Measurements from ENCODE around the gene CFAP77. TPM values are rescaled to one million over a fixed set of nuclear protein-coding genes. Genes with fewer than 3 reads are reported as not detected.

CFAP77 gene
- total RNA-seq, 2 experiments from 2014 or later: not detected

DNA sequence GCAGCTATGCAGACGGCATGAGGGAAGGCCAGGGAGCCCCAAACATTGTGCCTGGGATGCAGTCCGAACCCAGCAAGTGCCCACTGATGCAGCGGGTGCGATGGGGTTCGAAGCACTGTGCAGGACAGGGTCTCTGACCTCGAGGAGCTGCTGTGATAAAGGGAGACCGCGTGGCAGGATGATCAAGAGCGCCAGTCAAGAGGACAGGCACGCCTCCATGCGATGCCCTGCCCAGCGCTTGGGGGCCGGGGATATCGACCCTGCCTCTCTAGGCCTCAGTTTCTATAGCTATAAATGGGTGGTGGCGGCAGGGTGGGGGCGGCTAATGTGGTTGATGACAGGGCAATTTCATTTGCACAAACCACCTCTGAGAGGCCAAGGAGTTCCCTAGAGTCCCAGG is 87.7 kb downstream of the CFAP77 start:
- Mint-ChIP-seq H3K4me3 (no peak overlapping the region), H3K9me3 (no peaks in the 10 kb centered on the region), H3K36me3 (ENCODE audit: low read depth) (no peaks in the 10 kb centered on the region), H3K4me1 (ENCODE audit: low read depth) (no peaks in the 10 kb centered on the region), H3K27me3 (peaks cover 34% of the 10 kb centered on the region), H3K27ac (no peak overlapping the region)
- TF ChIP-seq, protein P1, sequence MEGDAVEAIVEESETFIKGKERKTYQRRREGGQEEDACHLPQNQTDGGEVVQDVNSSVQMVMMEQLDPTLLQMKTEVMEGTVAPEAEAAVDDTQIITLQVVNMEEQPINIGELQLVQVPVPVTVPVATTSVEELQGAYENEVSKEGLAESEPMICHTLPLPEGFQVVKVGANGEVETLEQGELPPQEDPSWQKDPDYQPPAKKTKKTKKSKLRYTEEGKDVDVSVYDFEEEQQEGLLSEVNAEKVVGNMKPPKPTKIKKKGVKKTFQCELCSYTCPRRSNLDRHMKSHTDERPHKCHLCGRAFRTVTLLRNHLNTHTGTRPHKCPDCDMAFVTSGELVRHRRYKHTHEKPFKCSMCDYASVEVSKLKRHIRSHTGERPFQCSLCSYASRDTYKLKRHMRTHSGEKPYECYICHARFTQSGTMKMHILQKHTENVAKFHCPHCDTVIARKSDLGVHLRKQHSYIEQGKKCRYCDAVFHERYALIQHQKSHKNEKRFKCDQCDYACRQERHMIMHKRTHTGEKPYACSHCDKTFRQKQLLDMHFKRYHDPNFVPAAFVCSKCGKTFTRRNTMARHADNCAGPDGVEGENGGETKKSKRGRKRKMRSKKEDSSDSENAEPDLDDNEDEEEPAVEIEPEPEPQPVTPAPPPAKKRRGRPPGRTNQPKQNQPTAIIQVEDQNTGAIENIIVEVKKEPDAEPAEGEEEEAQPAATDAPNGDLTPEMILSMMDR (IDR thresholded peaks at IDR 0.05): no peak
- Histone ChIP-seq H3K27me3 (ENCODE audit: control insufficient read depth in 1 of 2, insufficient read depth in 2 of 2, low read length in 2 of 2) (peaks cover under 1 to 4% of the 10 kb centered on the region in 2 experiments), H3K4me3 (ENCODE audit: low read length) (no peak overlapping the region), H3K36me3 (ENCODE audit: insufficient read depth, low read length) (no peaks in the 10 kb centered on the region), H3K4me1 (ENCODE audit: insufficient read depth, low read length) (no peaks in the 10 kb centered on the region), H3K9me3 (ENCODE audit: control insufficient read depth in 1 of 2, insufficient read depth in 1 of 2, low read length in 2 of 2) (no peaks in the 10 kb centered on the region), H3K27ac (ENCODE audit: low read depth in 1 of 2, low read length in 2 of 2) (no peak overlapping the region)
- ChIA-PET POLR2A (no interaction called here), CTCF (no interaction called here)
- ATAC-seq (ENCODE audit: poor library complexity) (no peak), DNase-seq (no peak)
- intact Hi-C loops (cut with DNase I, micrococcal nuclease): no loop called here

- CTCF ChIA-PET: no interaction called here
- intact Hi-C loops (cut with DNase I, micrococcal nuclease): no loop called here
- Mint-ChIP-seq H3K27ac (no peak overlapping the region), H3K36me3 (ENCODE audit: low read depth) (no peaks in the 10 kb centered on the region), H3K27me3 (peaks cover 31% of the 10 kb centered on the region), H3K4me1 (ENCODE audit: low read depth) (no peaks in the 10 kb centered on the region), H3K9me3 (no peaks in the 10 kb centered on the region), H3K4me3 (no peak overlapping the region)
- POLR2A ChIA-PET: no interaction called here
- Histone ChIP-seq H3K27ac (ENCODE audit: low read depth in 1 of 2, low read length in 2 of 2) (no peak overlapping the region), H3K27me3 (ENCODE audit: control insufficient read depth in 1 of 2, insufficient read depth in 2 of 2, low read length in 2 of 2) (peaks cover 0 to 5% of the 10 kb centered on the region in 2 experiments), H3K4me3 (ENCODE audit: low read length) (no peak overlapping the region), H3K36me3 (ENCODE audit: insufficient read depth, low read length) (no peaks in the 10 kb centered on the region), H3K4me1 (ENCODE audit: insufficient read depth, low read length) (no peaks in the 10 kb centered on the region), H3K9me3 (ENCODE audit: control insufficient read depth in 1 of 2, insufficient read depth in 1 of 2, low read length in 2 of 2) (no peaks in the 10 kb centered on the region)
- ATAC-seq (ENCODE audit: poor library complexity) (no peak), DNase-seq (no peak)
- TF ChIP-seq, protein P1 (IDR thresholded peaks at IDR 0.05): no peak
Measured at GRCh38 chr9:132498531-132499210, 88.7 kb downstream of the CFAP77 start.

GRCh38 chr9:132499251-132499650 is 89.2 kb downstream of the CFAP77 start:
- H3K27ac Mint-ChIP-seq: no peak overlapping the region
- POLR2A ChIA-PET: no interaction called here
- no peaks in the 10 kb centered on the region for H3K9me3 Mint-ChIP-seq
- TF ChIP-seq, protein P1 (IDR thresholded peaks at IDR 0.05): no peak
- H3K27ac ChIP-seq (ENCODE audit: low read depth in 1 of 2, low read length in 2 of 2): no peak overlapping the region
- no peaks in the 10 kb centered on the region for H3K4me1 Mint-ChIP-seq (ENCODE audit: low read depth)
- intact Hi-C loops (cut with DNase I, micrococcal nuclease): no loop called here
- CTCF ChIA-PET: no interaction called here
- DNase-seq (no peak), ATAC-seq (ENCODE audit: poor library complexity) (no peak)
- H3K36me3 ChIP-seq (ENCODE audit: insufficient read depth, low read length): no peaks in the 10 kb centered on the region
- H3K36me3 Mint-ChIP-seq (ENCODE audit: low read depth): no peaks in the 10 kb centered on the region
- H3K27me3 ChIP-seq (ENCODE audit: control insufficient read depth in 1 of 2, insufficient read depth in 2 of 2, low read length in 2 of 2): peaks cover 0 to 5% of the 10 kb centered on the region in 2 experiments
- H3K27me3 Mint-ChIP-seq: peaks cover 27% of the 10 kb centered on the region
- H3K9me3 ChIP-seq (ENCODE audit: control insufficient read depth in 1 of 2, insufficient read depth in 1 of 2, low read length in 2 of 2): no peaks in the 10 kb centered on the region
- no peak overlapping the region for H3K4me3 Mint-ChIP-seq
- H3K4me3 ChIP-seq (ENCODE audit: low read length): no peak overlapping the region
- no peaks in the 10 kb centered on the region for H3K4me1 ChIP-seq (ENCODE audit: insufficient read depth, low read length)
